Measurements from ENCODE around the gene CBLIF. TPM values are rescaled to one million over a fixed set of nuclear protein-coding genes. Genes with fewer than 3 reads are reported as not detected.
A peak's percentile ranks its signal among the peaks of the same experiment; 100 is the strongest.

CBLIF gene
- total and polyA plus RNA-seq, 2 of the 13 experiments (the other 11 are each of a cell fraction or from before 2014, with no cell fraction given): not detected

DNA sequence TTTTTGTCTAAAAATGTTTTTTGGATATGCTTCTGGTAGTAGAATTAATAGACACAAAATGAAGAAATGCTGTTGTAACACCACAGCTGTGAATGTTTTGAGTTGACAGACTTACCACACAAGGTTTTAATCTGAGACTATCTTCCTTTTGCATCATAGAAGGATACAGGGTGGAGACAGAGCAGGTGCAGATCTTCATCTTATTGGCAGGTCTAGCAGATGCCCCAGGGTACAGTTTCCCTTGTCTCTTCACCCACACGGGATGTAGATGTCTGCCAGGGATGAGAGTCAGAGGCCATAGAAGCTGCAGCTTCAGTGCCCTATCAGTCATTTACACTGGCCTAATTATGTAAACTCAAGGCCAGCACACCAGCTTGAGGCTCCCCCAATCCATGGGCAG is 34.3 kb upstream of the CBLIF start (continued):
- TF ChIP-seq FLYWCH1 (CRISPR knock-in tag; IDR thresholded peaks at IDR 0.05): no peak
- TF ChIP-seq ZNF441 (CRISPR knock-in tag; IDR thresholded peaks at IDR 0.05; ENCODE audit: borderline replicate concordance): no peak
- TF ChIP-seq ISX (CRISPR knock-in tag; conservative IDR thresholded peaks at IDR 0.05): no peak
- no peak for TF ChIP-seq HDAC2 (CRISPR knock-in tag; IDR thresholded peaks at IDR 0.05)
- TF ChIP-seq NR2F6 (IDR thresholded peaks at IDR 0.05): no peak
- TF ChIP-seq NR2F6 (CRISPR knock-in tag; IDR thresholded peaks at IDR 0.05): no peak

- no peak for FAIRE-seq
- no TSS peak for BruUV-seq (replicated peaks)
- Histone ChIP-seq H4K20me1 (ENCODE audit: insufficient read depth, low read length) (no peaks in the 10 kb centered on the region), H2AFZ (ENCODE audit: low read length) (no peak within 1 kb of the TSS), H3K27me3 (ENCODE audit: control insufficient read depth in 1 of 2, insufficient read depth in 2 of 2, low read length in 2 of 2) (no peaks in the 10 kb centered on the region), H3K9me3 (ENCODE audit: low read length) (no peaks in the 10 kb centered on the region), H3K4me3 (replicated peaks in 1 of 3; ENCODE audit: insufficient read depth in 1 of 3, low read depth in 2 of 3, low read length in 3 of 3) (no peak within 1 kb of the TSS), H3K27ac (ENCODE audit: extremely low read length, insufficient read depth, low read length) (no peak within 1 kb of the TSS), H3K4me1 (ENCODE audit: insufficient read depth, low read length) (peaks cover 10% of the 10 kb centered on the region), H3K36me3 (replicated peaks in 1 of 2; ENCODE audit: control insufficient read depth in 1 of 2, insufficient read depth in 2 of 2, low read length in 2 of 2) (no peaks in the 10 kb centered on the region), H3K79me2 (ENCODE audit: insufficient read depth, low read length) (no peaks in the 10 kb centered on the region), H3K9ac (ENCODE audit: insufficient read depth, low read depth, low read length) (no peak within 1 kb of the TSS), H3K4me2 (ENCODE audit: low read depth, low read length) (no peak within 1 kb of the TSS)
- DNase-seq (ENCODE audit: low spot score): no peak
- ChIA-PET POLR2A (no interaction called here), CTCF (ENCODE audit: low intra/inter-chr PET ratio, low total read pairs) (no interaction called here)
- in situ Hi-C loops (cut with HindIII; ENCODE audit: extremely low pct_ligation_motif_present, low pct_unique_long_range_greater_than_20kb) (no loop called here), intact Hi-C loops (cut with micrococcal nuclease; ENCODE audit: unreplicated experiment) (no loop called here)
- 18% methylated on average over 5 of the region's 5 CpGs for WGBS (ENCODE audit: low lambda C conversion rate)
- TF ChIP-seq DDIT3 (CRISPR knock-in tag; IDR thresholded peaks at IDR 0.05): no peak
- no peak for TF ChIP-seq ZBTB21 (CRISPR knock-in tag; IDR thresholded peaks at IDR 0.05)
- TF ChIP-seq TBX3 (IDR thresholded peaks at IDR 0.05; ENCODE audit: borderline replicate concordance): no peak
- no peak for TF ChIP-seq GPBP1L1 (CRISPR knock-in tag; IDR thresholded peaks at IDR 0.05)
- no peak for TF ChIP-seq ZNF572 (CRISPR knock-in tag; IDR thresholded peaks at IDR 0.05)
- TF ChIP-seq SNRNP70 (IDR thresholded peaks at IDR 0.05; ENCODE audit: low read depth, low read length): no peak
- 0 out of 2 replicates have a peak, but pooled peaks have one; percentile 26 for TF ChIP-seq ATF7 (IDR thresholded peaks at IDR 0.05)
- no peak for TF ChIP-seq ATF7 (CRISPR knock-in tag; IDR thresholded peaks at IDR 0.05)
- no peak for TF ChIP-seq HNRNPK (IDR thresholded peaks at IDR 0.05; ENCODE audit: low read depth, low read length, poor library complexity, severe bottlenecking)
- TF ChIP-seq POLR2A (IDR thresholded peaks at IDR 0.05; ENCODE audit: insufficient read depth in 1 of 2, low read depth in 2 of 2, low read length in 2 of 2): no peak
- peak; percentile 86 for TF ChIP-seq CREB1 (IDR thresholded peaks at IDR 0.05)
- no peak for TF ChIP-seq CREB1 (CRISPR knock-in tag; IDR thresholded peaks at IDR 0.05)
- ATAC-seq: no peak
These were observed 33.3 kb upstream of the CBLIF start, which contains the start of gene OOSP3 for GRCh38 chr11:59878575-59878974. Gene OOSP3 (plus strand): TSS chr11:59878782. CDS start chr11:59878809, 27 bp downstream.
